Testis (tissue), 3 donors: ENCODE measurements around the gene SLC5A3. TPM values are rescaled to one million over a fixed set of nuclear protein-coding genes. Genes with fewer than 3 reads are reported as not detected.

ENCODE experiments used
- DNase-seq: peaks from one replicate; pipeline ENCODE4 v3.0.0-alpha.2; 2019
- H3K27ac ChIP-seq, 2 donors: fragments of 200-600 bp; sonication (generic); one replicate each; pipeline ENCODE4 v1.5.1; 2019
- H3K27me3 ChIP-seq: fragments of 200-600 bp; sonication (generic); one replicate; pipeline ENCODE4 v1.5.1; 2019
- H3K36me3 ChIP-seq: fragments of 200-600 bp; sonication (generic); one replicate; pipeline ENCODE4 v1.5.1; 2017; ENCODE audit warnings: low read depth; ENCODE audit errors: missing control alignments
- H3K4me1 ChIP-seq: fragments of 200-600 bp; sonication (generic); one replicate; pipeline ENCODE4 v1.5.1; 2019
- H3K4me3 ChIP-seq, 2 donors: fragments of 200-600 bp; sonication (generic); one replicate each; pipeline ENCODE4 v1.5.1; 2017 to 2019
- H3K9me3 ChIP-seq: fragments of 200-600 bp; sonication (generic); one replicate; pipeline ENCODE4 v1.5.1; 2017
- CTCF ChIP-seq, 3 experiments: fragments of 450-650 bp in 2 of 3; fragments of 200-600 bp in 1 of 3; sonication (generic) in 1 of 3; IDR thresholded peaks; one replicate each; pipeline ENCODE4 v1.5.1; 2016 to 2019; ENCODE audit warnings: antibody characterized with exemption in 3 of 3, mild to moderate bottlenecking in 2 of 3, moderate library complexity in 1 of 3
- POLR2A ChIP-seq: fragments of 450-650 bp; IDR thresholded peaks from one replicate; pipeline ENCODE4 v1.6.1; 2017; ENCODE audit warnings: antibody characterized with exemption, mild to moderate bottlenecking, moderate library complexity
- WGBS, 2 donors: methylation state at CpG; one replicate each; pipeline ENCODE4 v1.1.5; 2018; 5-methylcytosine and 5-hydroxymethylcytosine counted together
- intact Hi-C: fragments of 100-400 bp; cut with DNase I; formaldehyde crosslinking; loops from one replicate; pipeline ENCODE4 v1.15.1; 2023; ENCODE audit warnings: low total_unique reads
- polyA plus RNA-seq: library from polyadenylated mRNA; stranded (reverse); fragments of 350-450 nt; fragmentation: Illumina TruSeq; extraction: RNeasy Lipid Tissue Mini Kit (QIAGEN cat#74804); gene quantifications from one replicate; pipeline ENCODE4 v1.2.3, GENCODE V29; 2014; ENCODE audit warnings: low read depth, low replicate concordance; ENCODE audit not compliant: insufficient read depth
- total RNA-seq, 2 donors: library from RNA; depleted of rRNA; stranded (reverse); fragments of >200 nt; gene quantifications; one replicate each; pipeline ENCODE4 v1.2.3, GENCODE V29; 2016

Gene SLC5A3
- total and polyA plus RNA-seq, 3 donors from 2014 or later, result 16.3 to 61.9 (median 59.5) TPM

GRCh38 chr21:34029743-34030528 is 43.4 kb upstream of the SLC5A3 start:
- TF ChIP-seq CTCF (IDR thresholded peaks at IDR 0.05) (no peak), POLR2A (no peak)
- H3K36me3 ChIP-seq, result no peaks in the 10 kb centered on the region
- peak overlapping the region; percentile 29 to 46 for H3K4me3 ChIP-seq
- no peaks in the 10 kb centered on the region for H3K4me1 ChIP-seq
- no peak overlapping the region for H3K27ac ChIP-seq
- intact Hi-C loops, result no loop called here
- 20 to 23% methylated on average over 13 of the region's 13 CpGs for WGBS, 2 donors
- H3K27me3 ChIP-seq, result no peaks in the 10 kb centered on the region
- H3K9me3 ChIP-seq, result no peaks in the 10 kb centered on the region
- peak; percentile 85 for DNase-seq

- H3K27ac ChIP-seq, result no peak overlapping the region
- H3K4me1 ChIP-seq, result no peaks in the 10 kb centered on the region
- H3K36me3 ChIP-seq, result no peaks in the 10 kb centered on the region
- no peak overlapping the region for H3K4me3 ChIP-seq
- TF ChIP-seq POLR2A (no peak), CTCF (IDR thresholded peaks at IDR 0.05) (no peak)
- 88 to 92% methylated on average over 11 of the region's 11 CpGs for WGBS, 2 donors
- H3K9me3 ChIP-seq, result no peaks in the 10 kb centered on the region
- no peaks in the 10 kb centered on the region for H3K27me3 ChIP-seq
- intact Hi-C loops, result no loop called here
- DNase-seq, result no peak
Measured at GRCh38 chr21:34031835-34032370, 41.5 kb upstream of the SLC5A3 start.

GRCh38 chr21:34034369-34035014 is 38.9 kb upstream of the SLC5A3 start:
- TF ChIP-seq POLR2A (no peak), CTCF (IDR thresholded peaks at IDR 0.05) (no peak)
- intact Hi-C loops, result no loop called here
- DNase-seq, result no peak
- Histone ChIP-seq H3K4me3 (no peak overlapping the region), H3K36me3 (no peaks in the 10 kb centered on the region), H3K27me3 (no peaks in the 10 kb centered on the region), H3K27ac (no peak overlapping the region), H3K4me1 (no peaks in the 10 kb centered on the region), H3K9me3 (no peaks in the 10 kb centered on the region)
- 58 to 60% methylated on average over 8 of the region's 8 CpGs for WGBS, 2 donors

- no peaks in the 10 kb centered on the region for H3K4me1 ChIP-seq
- no peaks in the 10 kb centered on the region for H3K27me3 ChIP-seq
- 86 to 94% methylated on average over 5 to 8 of the region's 8 CpGs for WGBS, 2 donors
- H3K9me3 ChIP-seq, result no peaks in the 10 kb centered on the region
- no peak overlapping the region for H3K4me3 ChIP-seq
- H3K36me3 ChIP-seq, result no peaks in the 10 kb centered on the region
- intact Hi-C loops, result no loop called here
- no peak overlapping the region for H3K27ac ChIP-seq
- TF ChIP-seq CTCF (IDR thresholded peaks at IDR 0.05) (no peak), POLR2A (no peak)
- DNase-seq, result no peak
Measured at GRCh38 chr21:34035619-34036354, 37.6 kb upstream of the SLC5A3 start.
